PC-9 (cell line): ENCODE measurements around the gene PCGF2. TPM values are rescaled to one million over a fixed set of nuclear protein-coding genes. Genes with fewer than 3 reads are reported as not detected.

Experiments used
- BruUV-seq: library from RNA; stranded (reverse); fragments of 400-500 nt; replicated peaks from 2 replicates; lab custom pipeline; 2021; lab: Mats Ljungman, UMichigan
- CTCF ChIA-PET: fragments of 300-600 bp; sonication (Branson Sonifier 250); formaldehyde crosslinking; loops from one replicate; lab custom pipeline; 2022; ENCODE audit warnings: antibody characterized with exemption; lab: Charles Lee
- POLR2A ChIA-PET: fragments of 300-600 bp; sonication (Branson Sonifier 250); formaldehyde crosslinking; loops from one replicate; lab custom pipeline; 2022; ENCODE audit warnings: antibody characterized with exemption; ENCODE audit not compliant: unreplicated experiment; lab: Charles Lee
- DNase-seq, 2 experiments: peaks; one replicate each; pipeline versions ENCODE4 v3.0.0 to v3.0.0-alpha.2; 2015 to 2022; ENCODE audit warnings: mixed read lengths in 1 of 2
- H2AFZ ChIP-seq: fragments of 200-600 bp; sonication (generic); 2 replicates; pipeline ENCODE4 v1.8.1; 2017; ENCODE audit warnings: antibody characterized with exemption
- H3F3A ChIP-seq: fragments of 200-600 bp; sonication (generic); 2 replicates; pipeline ENCODE4 v1.8.1; 2017; ENCODE audit warnings: antibody characterized with exemption, mild to moderate bottlenecking, low read depth; ENCODE audit not compliant: insufficient read depth
- H3K27ac ChIP-seq: fragments of 200-600 bp; sonication (generic); 2 replicates; pipeline ENCODE4 v1.6.1; 2016; ENCODE audit warnings: mixed run types
- H3K27me3 ChIP-seq: fragments of 200-600 bp; sonication (generic); 2 replicates; pipeline ENCODE4 v1.6.1; 2016; ENCODE audit warnings: low read depth, mixed run types; ENCODE audit not compliant: insufficient read depth
- H3K36me3 ChIP-seq: fragments of 200-600 bp; sonication (generic); 2 replicates; pipeline ENCODE4 v1.6.1; 2016; ENCODE audit warnings: low read depth, mixed run types
- H3K4me1 ChIP-seq: fragments of 200-600 bp; sonication (generic); replicated peaks from 2 replicates; pipeline ENCODE4 v1.6.1; 2016; ENCODE audit warnings: mixed run types; ENCODE audit not compliant: insufficient read depth
- H3K4me2 ChIP-seq: fragments of 200-600 bp; sonication (generic); 2 replicates; pipeline ENCODE4 v1.6.1; 2017; ENCODE audit warnings: mixed run types
- H3K4me3 ChIP-seq: fragments of 200-600 bp; sonication (generic); 2 replicates; pipeline ENCODE4 v1.6.1; 2016; ENCODE audit warnings: mixed run types
- H3K79me2 ChIP-seq: fragments of 200-600 bp; sonication (generic); 2 replicates; pipeline ENCODE4 v1.6.1; 2017; ENCODE audit warnings: low read depth, mixed run types
- H3K9me2 ChIP-seq: fragments of 200-600 bp; sonication (generic); 2 replicates; pipeline ENCODE4 v1.8.1; 2017; ENCODE audit warnings: mild to moderate bottlenecking; ENCODE audit not compliant: insufficient read depth
- H3K9me3 ChIP-seq: fragments of 200-600 bp; sonication (generic); 2 replicates; pipeline ENCODE4 v1.8.1; 2016; ENCODE audit warnings: low read depth; ENCODE audit not compliant: insufficient read depth
- H4K20me1 ChIP-seq: fragments of 200-600 bp; sonication (generic); 2 replicates; pipeline ENCODE4 v1.8.1; 2017; ENCODE audit not compliant: insufficient read depth
- CTCF ChIP-seq: fragments of 200-600 bp; sonication (generic); conservative IDR thresholded peaks from 2 replicates; pipeline ENCODE4 v1.6.1; 2017; ENCODE audit warnings: mixed run types, antibody characterized with exemption, mild to moderate bottlenecking, moderate library complexity
- EZH2 ChIP-seq: fragments of 200-600 bp; sonication (generic); IDR thresholded peaks from 2 replicates; pipeline ENCODE4 v1.8.0; 2017; ENCODE audit warnings: antibody characterized with exemption, low read depth
- intact Hi-C: fragments of 100-400 bp; cut with micrococcal nuclease; formaldehyde crosslinking; loops from one replicate; pipeline ENCODE4 v1.10.0; 2022; ENCODE audit not compliant: unreplicated experiment
- total RNA-seq: library from RNA; stranded (reverse); gene quantifications from 2 replicates; pipeline ENCODE4 v1.2.3, GENCODE V29; 2021

Gene PCGF2
- total RNA-seq, 1 experiment from 2014 or later: 43.3 TPM

DNA sequence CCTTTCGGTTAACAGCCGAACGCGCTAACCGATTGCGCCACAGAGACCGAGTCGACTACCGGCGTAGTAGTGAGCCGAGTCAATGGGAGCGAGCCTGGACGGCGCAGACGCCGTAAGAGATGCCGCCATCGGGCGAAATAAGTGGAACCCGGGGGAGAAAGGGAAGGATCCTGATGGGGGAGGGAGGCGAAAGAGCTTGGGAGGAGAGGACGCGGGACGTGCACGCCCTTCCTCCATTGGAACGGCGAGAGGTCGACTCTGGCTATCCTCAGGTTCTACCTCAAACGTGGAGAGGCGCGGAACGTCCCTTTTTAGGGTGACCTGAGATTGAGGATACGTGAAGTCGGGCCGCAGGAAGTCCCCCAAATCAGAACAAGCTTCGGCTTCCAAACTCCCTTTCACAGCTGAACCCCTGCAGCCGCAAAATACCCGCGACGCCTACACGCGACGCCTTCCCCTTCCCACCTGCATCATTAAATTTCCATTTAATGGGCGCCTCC lies 3.7 kb upstream of the PCGF2 start:
- POLR2A ChIA-PET: interaction anchor here (0.6 kb wide), 2 partner anchors 71 to 102 kb away, joined by 5 to 13 read pairs; no protein-coding TSS in a partner anchor
- peaks cover 73% of the 10 kb centered on the region for H3K79me2 ChIP-seq
- intact Hi-C loops: loop anchor here (2.0 to 5.0 kb wide), 3 partner anchors 45 to 401 kb away; partner anchors contain the start of genes FBXO47 and PIP4K2B

GRCh38 chr17:38751144-38751807 lies 3.1 kb upstream of the PCGF2 start:
- Histone ChIP-seq H3K36me3 (no peaks in the 10 kb centered on the region), H3F3A (peaks cover 11% of the 10 kb centered on the region), H3K79me2 (peaks cover 75% of the 10 kb centered on the region), H3K9me3 (no peaks in the 10 kb centered on the region), H4K20me1 (peaks cover 6% of the 10 kb centered on the region; the same call in 1 of the 2 replicates), H3K4me1 (peaks cover 17% of the 10 kb centered on the region), H3K27me3 (no peaks in the 10 kb centered on the region), H3K27ac (peak overlapping the region; percentile 53; the same call in 1 of the 2 replicates), H3K4me3 (peak overlapping the region; percentile 92), H2AFZ (peak overlapping the region; percentile 53), H3K9me2 (no peaks in the 10 kb centered on the region), H3K4me2 (peak overlapping the region; percentile 97)
- intact Hi-C loops: loop anchor here (2.0 to 5.0 kb wide), 3 partner anchors 46 to 402 kb away; partner anchors contain the start of genes FBXO47 and PIP4K2B
- no peak for DNase-seq
- TF ChIP-seq CTCF: no peak
- TF ChIP-seq EZH2: no peak
- BruUV-seq: no TSS peak
- POLR2A ChIA-PET: interaction anchor here (0.6 kb wide), 3 partner anchors 36 to 126 kb away, joined by 3 to 5 read pairs (median 4); no protein-coding TSS in a partner anchor
- CTCF ChIA-PET: no interaction called here

More for the DNA sequence above, 3.7 kb upstream of the PCGF2 start:
- Histone ChIP-seq H4K20me1 (peaks cover under 1% of the 10 kb centered on the region; the same call in 1 of the 2 replicates), H3K9me3 (no peaks in the 10 kb centered on the region), H3K4me1 (peaks cover 11% of the 10 kb centered on the region), H3K36me3 (no peaks in the 10 kb centered on the region), H2AFZ (peak overlapping the region; percentile 92), H3K4me3 (peak overlapping the region; percentile 92), H3K4me2 (peak overlapping the region; percentile 97), H3K27ac (peak overlapping the region; percentile 79), H3F3A (peaks cover 11% of the 10 kb centered on the region), H3K9me2 (no peaks in the 10 kb centered on the region), H3K27me3 (no peaks in the 10 kb centered on the region)
- no peak for TF ChIP-seq EZH2
- no peak for TF ChIP-seq CTCF
- TSS peak; percentile 57 for BruUV-seq
- DNase-seq: peak; percentile 69 to 79
- CTCF ChIA-PET: no interaction called here

DNA sequence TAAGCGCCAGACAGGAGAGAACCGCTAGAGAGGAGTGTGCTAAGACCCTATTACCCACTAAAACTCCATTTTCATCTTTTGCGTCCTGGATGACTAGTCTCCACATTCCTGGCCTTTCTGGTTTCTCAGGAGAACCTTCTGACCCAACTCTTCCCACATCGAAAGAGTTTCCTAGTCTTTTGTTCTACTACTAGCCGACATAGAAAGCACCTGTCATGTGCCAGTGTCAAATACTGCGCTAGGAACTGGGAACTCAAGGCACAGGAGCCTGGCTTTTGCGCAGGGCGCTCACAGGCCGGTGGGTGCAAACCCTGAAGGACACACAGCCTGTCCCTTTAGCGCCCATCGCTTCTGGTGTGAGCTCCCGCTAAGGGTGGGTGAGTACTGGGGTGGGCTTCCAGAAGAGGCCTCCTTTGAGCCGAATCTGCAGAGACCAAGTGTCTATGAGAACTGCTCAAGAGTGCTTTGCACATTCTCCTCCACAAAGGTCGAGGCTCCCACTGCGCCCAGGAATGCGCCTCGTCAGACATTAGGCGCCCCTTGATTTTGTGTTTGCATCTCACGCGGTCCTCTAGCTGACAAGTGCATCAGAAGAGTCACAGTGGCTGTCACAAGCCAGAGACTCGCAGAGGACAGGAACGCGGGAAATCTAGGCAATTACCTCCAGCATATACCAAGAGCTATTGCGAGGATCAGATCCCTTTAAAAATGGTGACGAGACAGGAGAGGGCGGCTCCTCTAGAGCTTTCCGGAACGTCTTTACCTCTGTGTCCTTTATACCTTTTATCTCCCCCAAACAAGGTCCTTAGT lies 2.4 kb upstream of the PCGF2 start:
- POLR2A ChIA-PET: interaction anchor here (0.6 kb wide), 2 partner anchors 35 to 127 kb away, joined by 3 to 4 read pairs; no protein-coding TSS in a partner anchor
- CTCF ChIA-PET: no interaction called here
- H3K27ac ChIP-seq: peak overlapping the region; percentile 53
- peak overlapping the region; percentile 80 for H2AFZ ChIP-seq
- BruUV-seq: no TSS peak
- H3K79me2 ChIP-seq: peaks cover 76% of the 10 kb centered on the region
- H3K9me3 ChIP-seq: no peaks in the 10 kb centered on the region
- peak overlapping the region; percentile 92 for H3K4me3 ChIP-seq
- DNase-seq: peak in 1 of 2 experiments; percentile 53
- peaks cover 12% of the 10 kb centered on the region for H3F3A ChIP-seq
- TF ChIP-seq CTCF (no peak), EZH2 (no peak)
- peaks cover 21% of the 10 kb centered on the region for H3K4me1 ChIP-seq
- no peaks in the 10 kb centered on the region for H3K36me3 ChIP-seq
- peak overlapping the region; percentile 97 for H3K4me2 ChIP-seq
- H3K9me2 ChIP-seq: no peaks in the 10 kb centered on the region
- intact Hi-C loops: loop anchor here (2.0 to 5.0 kb wide), 3 partner anchors 47 to 402 kb away; partner anchors contain the start of genes FBXO47 and PIP4K2B
- H4K20me1 ChIP-seq: peaks cover 12% of the 10 kb centered on the region
- H3K27me3 ChIP-seq: no peaks in the 10 kb centered on the region
